HTR-8/SVneo (cell line): ENCODE measurements around the gene SDCBP2.
"Not testable (repeated sequence)": the region's sequence is repeated elsewhere in the genome, so short reads cannot be mapped to it uniquely, and the experiment has no call there.

ENCODE experiments used
- DNase-seq: peaks from one replicate; pipeline ENCODE4 v3.0.0; 2011; ENCODE audit warnings: low spot score, mixed read lengths; ENCODE audit not compliant: insufficient read length
- FAIRE-seq: peaks from 2 replicates; lab custom pipeline; 2011; peaks lifted over from hg19 to GRCh38; lab: Jason Lieb, UNC

SDCBP2 gene

DNA sequence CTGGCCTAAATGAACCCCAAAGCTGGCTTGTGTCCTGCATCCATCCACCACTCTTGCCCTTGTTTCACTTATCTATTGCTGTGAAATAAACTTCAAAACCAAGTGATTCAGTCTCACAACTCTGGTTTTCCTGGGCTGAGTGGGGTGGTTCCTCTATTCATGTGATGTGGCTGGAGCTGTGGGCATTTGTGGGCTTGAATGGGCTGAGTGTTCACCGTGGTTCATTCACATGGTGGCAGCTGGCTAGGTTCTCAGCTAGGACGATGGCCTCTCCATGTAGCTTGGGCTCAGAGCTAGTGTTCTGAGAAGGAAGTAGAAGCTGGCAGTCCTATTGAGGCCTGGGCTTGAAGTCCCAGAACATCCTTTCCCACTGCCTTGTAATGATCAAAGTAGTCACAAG, 33.5 kb upstream of the SDCBP2 start:
- FAIRE-seq (no peak), DNase-seq (no peak)

DNA sequence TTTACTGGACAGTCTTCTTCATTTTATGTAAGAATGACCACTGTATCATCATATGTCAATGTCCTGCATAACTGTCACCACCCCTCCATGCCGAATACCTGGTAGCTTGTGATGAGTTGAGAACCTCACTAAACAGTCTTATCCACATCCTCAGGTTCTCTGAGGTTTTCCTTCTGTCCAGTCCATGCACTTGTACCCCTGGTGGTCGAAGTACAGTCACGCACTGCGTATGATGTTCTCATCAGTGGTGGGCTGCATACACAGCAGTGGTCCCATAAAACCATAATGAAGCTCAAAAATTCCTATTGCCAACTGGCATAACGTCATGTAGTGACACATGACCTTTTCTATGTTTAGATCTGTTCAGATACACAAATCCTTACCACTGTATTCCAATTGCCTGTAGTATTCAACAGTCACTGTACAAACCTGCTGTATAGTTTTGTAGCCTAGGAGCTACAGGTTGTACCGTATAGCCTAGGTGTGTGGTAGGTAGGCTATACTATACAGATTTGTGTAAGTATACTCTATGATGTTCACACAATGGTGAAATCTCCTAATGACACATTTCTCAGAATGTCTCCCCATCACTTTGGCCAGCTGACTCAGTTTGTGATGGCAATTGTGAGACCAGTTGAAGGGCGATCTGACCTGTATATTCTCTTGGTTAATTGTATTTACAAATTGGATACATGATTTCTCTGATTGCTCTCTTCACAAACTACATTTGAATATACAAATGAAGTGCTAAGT, 31.3 kb upstream of the SDCBP2 start:
- FAIRE-seq (peak; percentile 13), DNase-seq (no peak)

DNA sequence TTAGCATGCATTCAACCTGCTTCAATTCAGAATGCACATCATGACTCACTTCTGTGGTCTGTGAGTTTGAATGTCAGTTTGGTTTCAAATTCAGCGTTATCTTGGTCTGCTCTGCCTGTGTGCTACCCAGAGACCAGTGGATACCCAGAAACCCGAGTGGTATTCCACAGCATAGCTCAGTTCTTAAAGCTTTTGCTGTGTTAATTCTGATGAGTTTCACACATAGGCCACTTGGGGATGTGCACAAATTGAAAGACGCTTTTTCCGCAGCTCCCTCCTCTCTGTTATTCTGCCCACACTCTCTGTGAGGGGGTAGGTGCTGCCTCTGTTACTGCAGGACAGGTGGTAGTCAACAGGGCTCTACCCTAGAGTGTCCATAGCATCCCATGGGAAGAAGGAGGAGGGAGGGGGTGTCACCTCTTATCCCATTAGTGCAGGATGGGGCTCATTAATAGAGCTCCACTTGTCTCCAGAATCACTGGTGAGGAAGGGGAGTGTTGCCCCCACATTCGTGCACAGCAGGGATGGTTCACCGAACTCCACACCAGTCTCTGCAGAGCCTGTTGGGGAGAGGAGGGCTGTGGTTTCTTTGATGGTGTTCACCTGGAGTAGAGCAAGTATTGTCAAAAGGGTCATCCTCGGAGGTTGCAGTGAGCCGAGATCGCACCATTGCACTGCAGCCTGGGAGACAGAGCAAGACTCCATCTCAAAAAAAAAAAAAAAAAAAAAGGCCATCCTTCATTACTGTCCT, 29.2 kb upstream of the SDCBP2 start:
- FAIRE-seq = no peak
- DNase-seq = no peak

DNA sequence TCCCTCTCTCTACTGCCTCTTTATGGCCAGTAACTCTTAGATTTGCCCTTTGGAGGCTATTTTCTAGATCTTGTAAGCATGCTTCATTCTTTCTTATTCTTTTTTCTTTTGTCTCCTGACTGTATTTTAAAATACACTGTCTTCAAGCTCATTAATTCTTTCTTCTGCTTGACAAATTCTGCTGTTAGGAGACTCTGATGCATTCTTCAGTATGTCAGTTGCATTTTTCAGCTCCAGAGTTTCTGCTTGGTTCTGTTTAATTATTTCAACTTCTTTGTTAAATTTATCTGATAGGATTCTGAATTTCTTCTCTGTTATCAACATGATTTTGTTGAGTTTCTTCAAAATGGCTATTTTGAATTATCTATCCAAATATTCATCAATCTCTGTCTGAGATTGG, 25.0 kb upstream of the SDCBP2 start:
- DNase-seq = no peak
- no peak for FAIRE-seq

DNA sequence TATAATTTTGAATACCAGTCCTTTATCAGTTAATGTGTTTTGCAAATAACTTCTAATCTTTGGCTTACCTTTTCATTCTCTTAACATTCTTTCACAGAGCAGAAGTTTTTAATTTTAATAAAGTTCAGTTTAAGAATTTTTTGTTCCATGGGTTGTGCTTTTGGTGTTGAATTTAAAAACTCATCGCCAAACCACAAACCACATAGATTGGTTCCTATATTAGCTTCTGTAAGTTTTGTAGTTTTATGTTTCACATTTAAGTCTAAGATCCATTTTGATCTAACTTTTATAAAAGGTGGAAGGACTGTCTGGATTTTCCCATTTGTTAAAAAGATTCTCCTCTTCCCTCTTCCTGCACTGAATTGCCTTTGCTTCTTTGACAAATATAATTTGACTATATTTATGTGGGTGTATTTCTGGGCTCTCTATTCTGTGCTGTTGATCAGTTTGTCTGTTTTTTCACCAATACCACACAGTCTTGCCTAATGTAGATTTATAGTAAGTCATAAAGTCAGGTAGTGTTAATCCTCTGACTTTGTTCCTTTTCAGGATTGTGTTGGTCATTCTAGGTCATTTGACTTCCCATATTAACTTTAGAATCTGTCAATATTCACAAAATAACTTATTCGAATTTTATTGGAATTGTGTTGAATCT, 17.5 kb upstream of the SDCBP2 start:
- no peak for DNase-seq
- no peak for FAIRE-seq

DNA sequence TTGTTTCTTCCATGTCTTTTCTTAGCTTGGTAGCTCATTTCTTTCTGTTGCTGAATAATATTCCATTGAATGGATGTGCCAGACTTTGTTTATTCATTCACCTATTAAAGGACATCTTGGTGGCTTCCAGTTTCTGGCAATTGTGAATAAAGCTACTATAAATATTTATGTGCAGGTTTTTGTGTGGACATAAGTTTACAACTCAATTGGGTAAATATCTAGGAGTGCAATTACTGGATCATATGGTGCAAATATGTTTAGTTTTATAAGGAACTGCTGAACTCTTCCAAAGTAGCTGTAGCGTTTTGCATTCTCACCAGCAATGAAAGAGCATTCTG, 16.8 kb upstream of the SDCBP2 start:
- FAIRE-seq = no peak

DNA sequence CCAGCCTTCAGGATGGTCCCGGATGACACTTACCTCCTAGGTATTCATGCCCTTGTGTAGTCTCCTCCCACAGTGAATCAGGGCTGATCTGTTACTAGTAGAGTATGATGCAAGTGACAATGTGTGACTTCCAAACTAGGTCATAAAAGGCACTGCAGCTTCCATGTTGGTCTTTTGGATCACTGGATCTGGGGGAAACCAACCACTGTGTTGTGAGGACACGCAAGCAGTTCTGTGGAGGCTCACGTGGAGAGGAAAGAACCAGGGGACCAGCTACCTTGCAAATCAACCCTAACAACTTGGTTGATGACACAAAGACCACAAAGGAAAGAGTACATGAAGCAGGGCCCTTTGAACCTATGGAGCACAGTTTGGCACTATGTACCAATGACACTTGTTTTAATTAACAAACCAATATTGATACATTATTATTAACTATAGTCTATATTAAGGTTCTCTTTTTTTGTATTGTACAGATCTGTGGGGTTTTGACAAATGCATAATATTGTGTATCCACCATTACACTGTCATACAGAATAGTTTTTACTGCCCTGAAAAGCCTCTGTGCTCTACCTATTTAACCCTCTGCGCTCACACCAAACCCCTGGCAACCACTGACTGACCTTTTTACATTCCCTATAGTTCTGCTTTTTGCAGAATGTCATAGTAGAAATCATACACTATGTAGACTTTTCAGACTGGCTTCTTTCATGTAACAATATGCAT, 16.3 kb upstream of the SDCBP2 start:
- DNase-seq (no peak), FAIRE-seq (no peak)

More for the DNA sequence above, 16.8 kb upstream of the SDCBP2 start:
- DNase-seq = no peak

DNA sequence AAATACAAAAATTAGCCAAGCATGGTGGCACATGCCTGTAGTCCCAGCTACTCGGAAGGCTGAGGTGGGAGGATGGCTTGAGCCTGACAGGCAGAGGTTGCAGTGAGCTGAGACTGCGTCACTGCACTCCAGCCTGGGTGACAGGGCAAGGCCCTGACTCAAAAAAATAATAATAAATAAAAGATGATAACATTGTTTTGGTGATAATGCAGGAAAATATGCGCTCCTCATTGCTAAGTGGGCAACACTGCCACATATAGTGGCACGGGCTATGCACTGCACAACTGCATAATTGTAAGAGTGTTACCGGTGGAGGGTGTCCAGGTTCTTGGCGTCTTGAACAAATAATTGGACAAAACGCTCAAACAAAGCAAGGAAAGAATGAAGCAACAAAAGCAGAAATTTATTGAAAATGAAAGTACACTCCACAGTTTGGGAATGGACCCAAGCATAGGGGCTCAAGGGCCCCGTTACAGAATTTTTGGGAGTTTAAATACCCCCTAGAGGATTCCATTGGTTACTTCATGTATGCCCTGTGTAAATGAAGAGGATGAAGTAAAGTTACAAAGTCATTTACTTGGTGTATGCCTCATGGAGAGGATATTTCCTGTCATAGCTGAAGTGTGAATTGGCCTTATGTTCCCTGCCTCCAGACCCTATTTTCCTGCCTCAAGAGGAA, 14.6 kb upstream of the SDCBP2 start:
- not testable (repeated sequence) for FAIRE-seq, DNase-seq

DNA sequence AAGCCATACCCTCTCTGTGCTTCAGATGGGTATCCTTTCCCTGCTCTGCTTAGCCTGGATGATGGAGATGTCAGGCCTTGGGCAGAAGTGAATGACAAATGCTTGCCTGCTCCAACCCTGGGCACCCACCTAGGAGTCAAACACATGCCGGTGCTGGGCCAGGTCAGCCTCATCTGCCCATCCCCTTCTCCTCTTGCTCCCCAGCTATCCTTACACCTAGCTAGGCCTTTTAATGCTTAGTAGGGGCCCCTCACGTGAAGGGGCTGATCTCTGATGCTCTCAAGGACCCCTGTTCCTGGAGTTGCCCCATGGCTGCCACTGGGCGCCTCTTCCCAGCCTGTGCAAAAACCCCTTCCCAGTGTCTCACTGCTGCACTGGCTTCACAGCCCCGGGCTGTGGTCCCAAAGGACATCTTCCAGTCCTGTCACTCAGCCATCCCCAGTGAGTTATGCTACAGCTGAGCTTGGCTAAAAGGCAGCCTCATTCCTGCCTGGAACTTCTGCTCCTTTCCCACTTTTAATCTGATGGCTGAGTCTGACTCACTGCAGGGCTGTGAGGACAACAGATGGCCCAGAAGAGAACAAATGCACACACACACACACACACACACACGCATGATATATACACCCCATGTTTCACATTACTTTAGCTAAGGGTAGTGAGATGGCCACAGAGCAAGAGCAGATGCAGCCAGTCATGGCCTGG, 12.8 kb upstream of the SDCBP2 start:
- DNase-seq (peak; percentile 23), FAIRE-seq (peak; percentile 80)

DNA sequence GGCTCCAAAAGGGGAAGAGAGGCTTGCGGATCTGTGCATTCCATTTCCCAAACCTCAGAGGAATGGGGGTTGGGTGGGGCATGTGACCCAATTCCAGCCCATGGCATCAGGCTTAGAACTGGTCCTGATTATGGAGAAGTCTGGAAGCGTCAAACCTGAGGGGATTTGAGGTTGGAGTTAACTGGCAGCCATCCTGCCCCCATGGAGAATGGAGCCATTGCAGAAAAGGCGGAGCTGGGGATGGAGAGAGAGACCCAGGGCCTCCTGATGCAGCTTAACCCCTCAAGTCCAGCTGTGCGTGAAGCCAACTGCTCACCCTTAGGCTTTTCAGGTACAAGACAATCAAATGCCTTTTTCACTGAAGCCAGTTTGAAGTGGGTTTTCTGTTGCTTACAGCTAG, 9.9 kb upstream of the SDCBP2 start:
- DNase-seq (no peak), FAIRE-seq (no peak)

DNA sequence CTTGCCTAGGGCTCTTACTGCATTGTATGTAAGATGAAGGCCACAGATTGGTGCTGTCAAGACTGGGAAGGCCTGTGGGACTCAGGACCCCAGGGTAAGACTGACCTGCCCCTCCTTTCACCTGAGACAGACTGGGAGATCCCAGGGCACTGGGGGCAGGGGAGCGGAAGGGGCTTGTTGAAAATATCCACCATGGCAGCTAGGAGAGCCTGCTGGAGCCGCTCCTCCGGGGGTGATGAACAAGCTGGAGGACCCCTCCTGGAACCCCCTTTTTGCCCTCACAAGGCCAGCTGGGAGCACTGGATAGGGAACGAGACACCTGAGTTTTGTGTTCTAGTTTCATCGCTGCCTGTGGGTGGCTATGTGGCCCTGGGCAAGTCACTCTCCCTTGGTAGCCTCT, 9.2 kb upstream of the SDCBP2 start:
- DNase-seq (no peak), FAIRE-seq (no peak)

DNA sequence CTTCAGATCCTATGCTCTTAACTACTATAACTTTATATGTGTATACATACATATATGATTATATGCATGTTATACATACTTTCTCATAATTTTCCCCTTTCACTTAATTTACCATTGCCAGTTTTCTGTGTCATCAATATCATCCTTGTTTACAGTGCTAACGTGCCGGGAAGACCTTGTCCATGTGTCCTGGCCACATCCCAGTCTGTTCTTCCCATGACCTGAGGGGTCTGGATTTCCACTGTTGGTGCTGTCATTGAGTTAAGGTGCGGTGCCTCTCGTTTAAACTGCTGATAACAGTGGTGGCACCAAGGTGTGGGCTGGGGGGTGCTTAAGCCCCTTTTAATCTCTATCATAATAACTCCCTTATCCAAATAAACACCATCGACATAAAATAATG, 8.5 kb upstream of the SDCBP2 start:
- no peak for DNase-seq
- no peak for FAIRE-seq

DNA sequence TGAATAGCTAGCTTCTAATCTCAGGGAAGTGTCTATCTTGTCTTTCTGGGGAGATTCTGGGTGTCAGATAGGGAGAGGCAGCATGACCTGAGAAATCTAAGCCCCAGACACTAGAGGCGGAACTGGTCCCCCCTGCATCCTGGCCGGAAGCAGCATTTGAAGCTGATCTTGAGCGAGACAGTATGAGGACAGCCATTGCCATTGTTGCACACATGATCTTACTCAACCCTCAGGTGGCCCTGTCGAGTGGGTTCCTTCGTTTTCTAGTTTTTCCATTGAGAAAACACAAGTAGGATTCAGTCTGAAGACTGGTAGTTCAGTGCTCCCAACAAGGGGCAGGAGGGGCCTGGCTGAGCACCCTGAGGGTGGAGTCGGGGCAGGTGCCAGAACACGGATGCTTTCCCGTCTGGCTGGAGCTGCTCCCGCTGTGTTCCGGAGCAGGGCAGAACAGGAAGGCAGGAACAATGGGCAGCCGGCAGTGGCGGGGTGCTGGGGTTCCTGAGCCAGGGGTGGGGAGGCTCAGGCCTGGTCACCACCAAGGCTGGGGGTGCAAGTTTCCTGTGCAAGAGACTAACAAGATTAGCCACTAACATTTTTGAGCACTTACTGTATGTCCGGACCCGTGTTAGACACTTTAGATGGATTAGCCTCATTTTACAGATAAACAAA, 7.9 kb upstream of the SDCBP2 start:
- DNase-seq (no peak), FAIRE-seq (no peak)

DNA sequence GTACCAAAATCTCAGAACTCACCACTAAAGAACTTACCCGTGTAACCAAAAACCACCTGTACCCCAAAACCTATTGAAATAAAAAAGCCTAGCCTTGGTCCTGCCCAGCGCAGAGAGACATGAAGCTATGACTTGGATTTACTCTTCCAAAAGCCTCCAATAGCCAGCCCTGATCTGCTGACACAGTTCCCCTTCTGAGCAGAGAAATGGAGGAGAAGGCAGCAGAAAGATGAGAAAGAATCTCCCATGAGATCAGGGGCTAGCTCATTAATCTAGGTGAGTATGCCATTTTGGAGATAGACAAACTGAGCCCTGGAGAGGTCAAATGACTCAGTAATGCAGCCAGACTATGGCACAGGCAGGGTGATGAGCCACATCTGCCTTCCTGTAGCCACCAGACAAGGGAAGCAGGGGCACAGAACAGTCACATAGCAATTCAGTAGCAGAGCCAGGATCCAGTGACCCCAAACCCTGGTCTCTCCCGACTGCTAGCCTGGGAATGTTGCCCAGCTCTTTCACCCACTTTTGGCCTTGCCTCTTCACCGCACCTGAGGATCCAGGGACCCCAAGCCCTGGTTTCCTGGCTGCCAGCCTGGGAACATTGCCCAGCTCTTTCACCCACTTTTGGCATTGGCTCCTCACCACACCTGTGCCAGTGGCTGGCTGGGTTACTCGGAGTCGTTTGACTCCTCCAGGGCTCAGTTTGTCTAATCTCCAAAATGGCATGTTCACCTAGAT, 7.2 kb upstream of the SDCBP2 start:
- FAIRE-seq = no peak
- DNase-seq = no peak

DNA sequence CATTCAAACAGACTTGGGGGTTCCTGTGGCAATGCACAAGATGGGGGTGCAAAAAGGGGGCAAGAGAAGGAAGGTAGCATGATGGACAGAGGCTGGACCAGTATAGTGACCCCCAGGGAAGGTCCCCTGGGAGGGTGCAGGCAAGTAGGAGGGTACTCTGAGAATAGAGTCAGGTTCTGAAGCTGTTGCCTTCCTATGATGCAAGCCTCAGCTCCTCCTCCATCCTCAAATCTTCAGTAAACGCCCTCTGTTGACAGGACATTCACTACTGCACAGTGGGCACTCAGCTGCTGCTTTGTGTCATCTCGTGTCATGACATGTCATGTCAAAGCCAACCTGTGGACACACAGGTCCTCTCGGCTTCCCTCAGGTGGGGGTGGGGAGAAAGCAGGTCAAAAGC, 5.8 kb upstream of the SDCBP2 start:
- FAIRE-seq (no peak), DNase-seq (no peak)

DNA sequence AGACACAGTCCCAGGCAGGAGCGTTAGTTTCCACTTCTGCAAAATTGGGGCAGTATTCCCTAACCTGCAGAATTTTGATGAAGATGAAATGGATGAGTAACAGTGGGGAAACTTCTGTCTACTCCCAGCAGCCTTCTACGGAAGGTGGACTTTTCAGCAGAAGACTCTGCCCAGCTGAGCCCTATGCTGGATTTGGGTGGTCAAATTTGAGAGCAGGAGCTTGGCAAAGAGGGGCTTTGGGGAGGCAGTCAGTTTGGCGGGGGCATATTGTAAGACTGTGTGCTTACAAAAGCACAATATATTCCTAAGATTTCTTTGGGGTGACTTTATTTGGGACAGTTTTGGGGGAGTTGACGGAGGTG, 5.4 kb upstream of the SDCBP2 start:
- DNase-seq = no peak
- FAIRE-seq = no peak

DNA sequence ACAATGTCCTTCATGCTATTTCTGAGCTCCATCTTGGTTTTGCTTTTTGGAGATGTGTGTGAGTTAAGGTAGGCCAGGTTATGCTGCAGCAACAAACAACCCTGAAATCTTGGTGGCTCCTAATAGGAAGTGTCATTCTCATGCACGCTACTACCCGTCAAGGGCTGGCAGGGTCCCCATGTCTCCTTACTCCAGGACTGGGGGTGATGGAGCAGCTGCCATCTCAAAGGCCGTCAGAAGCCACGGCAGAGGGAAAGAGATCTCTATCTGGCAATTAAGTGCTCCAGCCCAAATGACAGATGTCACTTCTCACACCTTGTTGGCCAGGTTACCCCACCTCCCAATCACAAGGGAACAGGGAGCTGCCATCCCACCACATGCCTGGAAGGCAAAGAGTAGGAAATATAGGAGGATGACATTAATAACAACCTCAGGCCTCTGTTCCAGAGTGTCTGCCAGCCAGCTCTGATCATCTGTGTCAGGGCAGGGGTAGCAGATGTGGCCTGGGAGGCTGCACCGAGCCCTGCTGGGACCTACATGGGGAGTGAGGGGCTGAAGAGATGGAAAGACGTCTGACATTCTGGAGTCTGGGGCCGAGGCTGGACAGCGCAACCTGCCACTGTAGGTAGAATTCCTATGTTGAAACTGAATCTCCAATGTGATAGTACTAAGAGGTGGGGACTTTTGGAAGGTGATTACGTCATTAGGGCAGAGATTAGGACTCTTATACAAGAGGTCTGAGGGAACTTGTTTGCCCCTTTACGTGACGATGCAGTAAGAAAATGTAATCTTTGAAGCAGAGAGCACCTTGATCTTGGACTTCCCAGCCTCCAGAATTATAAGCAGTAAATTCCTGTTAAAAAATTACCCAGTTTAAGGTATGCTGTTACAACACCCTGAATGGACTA, 4.8 kb upstream of the SDCBP2 start:
- FAIRE-seq (no peak), DNase-seq (no peak)
